HG03060 (cell line): Measurements from ENCODE around the gene PDZRN4.
"Not testable (repeated sequence)": the region's sequence is repeated elsewhere in the genome, so short reads cannot be mapped to it uniquely, and the experiment has no call there.

Experiments used
- ATAC-seq: cut with Tn5 transposase; IDR thresholded peaks from one replicate; pipeline ENCODE4 v1.9.1; 2021; ENCODE audit warnings: low read depth, moderate number of reproducible peaks; ENCODE audit not compliant: unreplicated experiment

The PDZRN4 gene

DNA sequence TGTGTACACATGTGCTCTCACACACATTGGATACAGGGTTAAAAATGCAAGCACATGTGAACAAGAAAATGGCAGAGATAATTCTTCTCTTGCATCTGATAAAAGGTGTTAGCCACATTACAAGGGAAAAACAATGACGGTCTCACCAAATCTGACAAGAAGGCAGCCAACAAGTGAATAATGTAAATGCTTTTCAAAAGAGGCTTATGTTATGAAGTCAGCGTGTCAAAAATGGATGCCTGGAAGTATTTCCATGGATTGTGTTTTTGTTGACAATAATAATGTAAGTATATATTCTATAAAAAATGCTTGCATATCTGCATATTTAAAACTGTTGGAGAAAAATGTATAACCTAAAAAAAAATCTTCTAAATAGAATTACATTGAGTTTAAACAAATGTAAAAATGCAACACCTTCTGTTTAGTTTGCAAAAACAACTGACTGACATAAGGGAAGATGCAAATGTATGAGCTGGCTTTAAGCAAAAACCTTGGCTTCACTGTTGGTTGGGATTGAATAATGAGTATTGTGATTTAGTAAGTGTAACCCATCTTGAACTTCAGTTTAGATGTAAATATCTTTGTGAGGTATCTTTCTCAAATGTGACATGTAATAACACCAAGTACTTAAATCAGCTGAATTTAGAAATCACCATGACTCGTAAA, 424.9 kb downstream of the PDZRN4 start:
- ATAC-seq = no peak

DNA sequence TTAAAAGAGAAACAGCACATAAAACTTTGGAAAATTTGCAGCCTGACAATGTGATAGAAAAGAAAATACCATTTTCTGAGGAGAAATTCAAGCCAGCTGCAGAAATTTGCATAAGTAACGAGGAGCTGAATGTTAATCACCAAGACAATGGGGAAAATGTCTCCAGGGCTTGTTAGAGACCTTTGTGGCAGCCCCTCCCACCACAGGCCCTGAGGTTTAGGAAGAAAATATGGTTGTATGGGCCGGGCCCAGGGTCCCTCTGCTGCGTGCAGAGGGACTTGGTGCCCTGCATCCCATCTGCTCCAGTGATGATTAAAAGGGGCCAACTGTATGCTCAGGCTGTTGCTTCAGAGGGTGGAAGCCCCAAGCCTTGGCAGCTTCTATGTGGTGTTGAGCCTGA, 427.1 kb downstream of the PDZRN4 start:
- not testable (repeated sequence) for ATAC-seq

DNA sequence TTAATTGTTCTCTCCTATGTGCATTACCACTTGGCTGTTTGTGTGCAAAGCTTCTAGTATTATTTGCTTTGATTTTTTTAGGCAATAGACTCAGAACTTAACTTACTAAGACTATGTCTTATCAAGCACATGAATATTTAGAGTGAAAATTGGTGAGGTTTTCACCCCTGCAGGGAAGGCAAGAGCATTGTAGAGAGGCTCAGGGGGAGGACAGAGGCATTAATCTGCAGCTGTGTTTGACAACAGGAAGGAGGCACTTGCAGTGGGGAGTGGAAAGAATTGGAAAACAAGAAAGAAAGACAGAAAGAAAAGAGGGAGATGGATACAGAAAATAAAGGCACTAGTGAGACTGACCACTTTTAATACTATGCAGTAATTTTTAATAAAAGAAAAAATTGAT, 431.6 kb downstream of the PDZRN4 start:
- no peak for ATAC-seq

DNA sequence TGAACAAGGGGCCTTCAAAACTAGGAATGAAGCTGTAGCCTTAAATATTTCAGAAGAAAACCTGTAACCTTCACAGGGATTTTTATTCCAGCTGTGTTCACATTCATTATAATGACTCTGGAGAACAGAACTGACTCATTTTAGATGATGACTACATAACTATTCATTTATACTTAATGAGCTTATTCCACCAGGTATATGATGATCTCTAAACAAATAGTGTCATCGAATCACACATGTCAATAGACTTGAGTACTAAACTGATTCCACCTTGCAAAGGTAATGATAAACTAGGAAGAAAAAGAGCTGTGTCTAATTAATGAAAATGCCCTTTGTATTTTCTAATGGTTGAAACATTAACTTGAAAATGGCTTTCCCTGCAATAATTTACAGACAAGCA, 433.2 kb downstream of the PDZRN4 start:
- no peak for ATAC-seq
